SK-N-MC (cell line): ENCODE results near the gene FBXW7.

Experiments used
- EZH2 ChIP-seq: fragments of 200-600 bp; sonication (generic); IDR thresholded peaks from one replicate; pipeline ENCODE4 v1.6.1; 2017; ENCODE audit warnings: antibody characterized with exemption
- POLR2AphosphoS5 ChIP-seq: IDR thresholded peaks from 2 replicates; pipeline ENCODE4 v1.6.1; 2012; ENCODE audit warnings: mild to moderate bottlenecking, low read depth, low read length, borderline replicate concordance

DNA sequence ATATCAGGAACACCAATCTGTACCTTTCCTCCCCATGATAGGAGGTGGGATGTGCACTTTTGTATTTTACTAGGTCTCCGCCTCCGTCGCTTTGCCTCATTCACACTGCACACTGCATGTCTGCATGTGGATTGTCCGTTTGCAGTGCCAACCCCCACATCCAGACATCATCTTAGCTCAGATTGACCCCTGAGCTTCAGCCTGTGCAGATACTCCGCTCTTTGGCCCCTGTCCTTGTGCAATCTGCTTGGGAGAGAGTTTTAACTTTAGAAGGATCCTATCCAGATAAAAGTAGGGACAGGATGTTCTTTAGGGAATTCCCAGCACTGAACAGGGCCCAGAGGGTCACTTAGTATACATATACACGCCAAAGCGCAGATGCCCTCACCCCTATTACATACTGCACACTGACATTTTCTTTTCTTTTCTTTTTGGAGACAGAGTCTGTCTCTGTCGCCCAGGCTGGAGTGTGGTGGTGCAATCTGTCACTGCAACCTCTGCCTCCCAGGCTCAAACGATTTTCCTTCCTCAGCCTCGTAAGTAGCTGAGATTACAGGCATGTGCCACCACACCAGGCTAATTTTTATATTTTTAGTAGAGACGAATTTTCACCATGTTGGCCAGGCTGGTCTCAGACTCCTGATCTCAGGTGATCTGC lies 43.3 kb upstream of the FBXW7 start:
- TF ChIP-seq EZH2 (no peak), POLR2AphosphoS5 (no peak)
